Thyroid gland (tissue), 4 donors: Measurements from ENCODE around the gene CD320.

Experiments used
- POLR2A ChIP-seq, 2 donors: fragments of 450-650 bp; IDR thresholded peaks; one replicate each; pipeline ENCODE4 v1.6.1; 2017; ENCODE audit warnings: antibody characterized with exemption in 2 of 2, mild to moderate bottlenecking in 2 of 2, moderate library complexity in 1 of 2
- TF ChIP-seq, protein P1 (sequence below), 6 experiments: fragments of 200-600 bp in 3 of 6; fragments of 450-650 bp in 3 of 6; sonication (generic) in 3 of 6; IDR thresholded peaks; one replicate each; pipeline ENCODE4 v1.5.1; 2016 to 2019; ENCODE audit warnings: antibody characterized with exemption in 6 of 6, mild to moderate bottlenecking in 2 of 6, inconsistent platforms in 1 of 6, moderate library complexity in 1 of 6

DNA sequence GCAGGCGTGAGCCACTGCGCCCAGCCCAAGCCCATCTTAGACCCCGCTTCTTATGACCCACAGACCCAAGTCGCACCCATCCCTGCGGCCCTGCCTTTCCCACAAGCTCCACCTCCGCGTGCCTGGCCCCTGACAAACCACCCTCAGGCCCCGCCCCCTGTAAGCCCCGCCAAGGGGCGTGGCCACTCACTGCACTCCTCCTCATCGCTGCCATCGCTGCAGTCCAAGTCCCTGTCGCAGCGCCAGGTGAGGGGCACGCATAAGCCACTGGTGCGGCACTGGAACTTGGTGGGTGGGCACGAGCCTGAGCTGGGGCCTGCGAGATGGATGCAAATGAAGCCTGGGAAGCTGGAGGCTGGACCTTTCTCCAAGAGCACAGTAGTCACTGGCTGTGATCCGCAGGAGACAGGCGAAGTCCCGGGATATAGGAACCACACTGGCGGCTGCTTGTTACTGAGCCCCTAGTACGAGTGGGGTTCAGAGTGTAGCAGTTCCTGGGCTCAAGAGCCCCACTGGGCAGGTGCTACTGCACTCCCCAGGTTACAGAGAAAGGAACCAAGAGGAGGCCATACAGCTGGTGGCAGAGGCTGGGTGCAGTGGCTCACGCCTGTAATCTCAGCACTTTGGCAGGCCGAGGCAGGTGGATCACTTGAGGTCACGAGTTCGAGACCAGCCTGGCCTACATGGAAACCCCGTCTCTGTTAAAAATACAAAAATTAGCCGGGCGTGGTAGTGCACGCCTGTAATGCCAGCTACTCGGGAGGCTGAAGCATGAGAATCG lies 3.1 kb downstream of the CD320 start:
- TF ChIP-seq, protein P1, sequence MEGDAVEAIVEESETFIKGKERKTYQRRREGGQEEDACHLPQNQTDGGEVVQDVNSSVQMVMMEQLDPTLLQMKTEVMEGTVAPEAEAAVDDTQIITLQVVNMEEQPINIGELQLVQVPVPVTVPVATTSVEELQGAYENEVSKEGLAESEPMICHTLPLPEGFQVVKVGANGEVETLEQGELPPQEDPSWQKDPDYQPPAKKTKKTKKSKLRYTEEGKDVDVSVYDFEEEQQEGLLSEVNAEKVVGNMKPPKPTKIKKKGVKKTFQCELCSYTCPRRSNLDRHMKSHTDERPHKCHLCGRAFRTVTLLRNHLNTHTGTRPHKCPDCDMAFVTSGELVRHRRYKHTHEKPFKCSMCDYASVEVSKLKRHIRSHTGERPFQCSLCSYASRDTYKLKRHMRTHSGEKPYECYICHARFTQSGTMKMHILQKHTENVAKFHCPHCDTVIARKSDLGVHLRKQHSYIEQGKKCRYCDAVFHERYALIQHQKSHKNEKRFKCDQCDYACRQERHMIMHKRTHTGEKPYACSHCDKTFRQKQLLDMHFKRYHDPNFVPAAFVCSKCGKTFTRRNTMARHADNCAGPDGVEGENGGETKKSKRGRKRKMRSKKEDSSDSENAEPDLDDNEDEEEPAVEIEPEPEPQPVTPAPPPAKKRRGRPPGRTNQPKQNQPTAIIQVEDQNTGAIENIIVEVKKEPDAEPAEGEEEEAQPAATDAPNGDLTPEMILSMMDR (IDR thresholded peaks at IDR 0.05), result no peak
- TF ChIP-seq POLR2A (IDR thresholded peaks at IDR 0.05), result no peak
